NCI-H748 treated with DMSO at 0.1 percent for 48 hours (cell line): ENCODE data around the gene PCDH10.

Source experiments
- DNase-seq: peaks from one replicate; lab custom pipeline; 2025; lab: John Stamatoyannopoulos, UW

The PCDH10 gene, protein sequence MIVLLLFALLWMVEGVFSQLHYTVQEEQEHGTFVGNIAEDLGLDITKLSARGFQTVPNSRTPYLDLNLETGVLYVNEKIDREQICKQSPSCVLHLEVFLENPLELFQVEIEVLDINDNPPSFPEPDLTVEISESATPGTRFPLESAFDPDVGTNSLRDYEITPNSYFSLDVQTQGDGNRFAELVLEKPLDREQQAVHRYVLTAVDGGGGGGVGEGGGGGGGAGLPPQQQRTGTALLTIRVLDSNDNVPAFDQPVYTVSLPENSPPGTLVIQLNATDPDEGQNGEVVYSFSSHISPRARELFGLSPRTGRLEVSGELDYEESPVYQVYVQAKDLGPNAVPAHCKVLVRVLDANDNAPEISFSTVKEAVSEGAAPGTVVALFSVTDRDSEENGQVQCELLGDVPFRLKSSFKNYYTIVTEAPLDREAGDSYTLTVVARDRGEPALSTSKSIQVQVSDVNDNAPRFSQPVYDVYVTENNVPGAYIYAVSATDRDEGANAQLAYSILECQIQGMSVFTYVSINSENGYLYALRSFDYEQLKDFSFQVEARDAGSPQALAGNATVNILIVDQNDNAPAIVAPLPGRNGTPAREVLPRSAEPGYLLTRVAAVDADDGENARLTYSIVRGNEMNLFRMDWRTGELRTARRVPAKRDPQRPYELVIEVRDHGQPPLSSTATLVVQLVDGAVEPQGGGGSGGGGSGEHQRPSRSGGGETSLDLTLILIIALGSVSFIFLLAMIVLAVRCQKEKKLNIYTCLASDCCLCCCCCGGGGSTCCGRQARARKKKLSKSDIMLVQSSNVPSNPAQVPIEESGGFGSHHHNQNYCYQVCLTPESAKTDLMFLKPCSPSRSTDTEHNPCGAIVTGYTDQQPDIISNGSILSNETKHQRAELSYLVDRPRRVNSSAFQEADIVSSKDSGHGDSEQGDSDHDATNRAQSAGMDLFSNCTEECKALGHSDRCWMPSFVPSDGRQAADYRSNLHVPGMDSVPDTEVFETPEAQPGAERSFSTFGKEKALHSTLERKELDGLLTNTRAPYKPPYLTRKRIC

DNA sequence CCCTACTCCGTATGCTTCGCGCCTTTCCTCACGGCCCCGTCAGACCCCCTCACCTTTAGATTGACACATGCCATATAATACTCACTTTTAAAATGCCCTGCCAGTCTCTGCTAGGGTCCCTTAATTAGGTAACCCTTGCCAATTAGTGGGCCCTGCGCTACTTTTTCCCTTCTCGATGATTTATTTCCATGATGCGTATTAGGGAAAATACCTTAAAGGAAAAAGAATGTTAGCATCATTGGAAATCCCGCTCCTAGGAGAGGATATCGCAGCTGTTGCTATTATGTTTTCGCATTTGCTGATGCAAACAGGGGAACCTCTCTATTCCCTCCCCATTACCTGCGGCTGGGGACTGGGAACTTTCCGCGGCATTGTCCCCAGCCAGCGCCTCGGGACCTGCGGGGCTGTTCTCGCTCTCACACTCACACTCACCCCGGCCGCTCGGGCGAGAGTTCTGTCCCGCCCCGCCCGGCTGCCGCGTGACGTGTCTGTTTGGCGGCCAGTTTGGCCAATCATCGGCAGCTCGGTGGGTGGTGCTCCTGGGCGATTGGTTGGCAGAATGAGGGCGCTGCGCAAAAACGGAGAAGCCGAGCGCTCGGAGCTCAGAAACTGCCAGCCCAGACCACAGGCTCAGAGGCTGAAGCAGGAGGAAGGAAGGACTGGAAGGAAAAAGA is at the start of gene PCDH10:
Gene PCDH10, plus strand, starts transcription at position 605 of the 674 bp plus-strand sequence. CDS start 847 bp downstream, outside the sequence.
- DNase-seq, result peak; percentile 75

DNA sequence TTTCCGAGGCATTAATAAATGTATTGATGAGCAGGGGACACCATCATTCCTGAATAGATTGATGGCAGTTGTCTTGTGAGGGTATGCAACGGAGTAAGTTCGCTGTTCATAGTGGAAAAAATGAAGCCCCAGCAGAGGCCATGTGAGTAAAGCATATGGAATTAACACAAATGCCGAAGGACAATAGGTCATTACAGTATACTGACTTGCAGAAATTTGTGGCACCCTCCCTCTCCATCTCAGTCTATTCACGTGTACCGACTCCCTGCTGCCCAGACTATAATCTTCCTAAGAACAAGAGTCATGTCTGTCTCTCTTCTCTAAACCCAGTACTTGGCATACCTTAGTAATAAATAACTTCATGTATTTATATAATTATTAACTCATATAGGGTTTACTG is 47.1 kb upstream of the PCDH10 start:
- DNase-seq, result no peak

DNA sequence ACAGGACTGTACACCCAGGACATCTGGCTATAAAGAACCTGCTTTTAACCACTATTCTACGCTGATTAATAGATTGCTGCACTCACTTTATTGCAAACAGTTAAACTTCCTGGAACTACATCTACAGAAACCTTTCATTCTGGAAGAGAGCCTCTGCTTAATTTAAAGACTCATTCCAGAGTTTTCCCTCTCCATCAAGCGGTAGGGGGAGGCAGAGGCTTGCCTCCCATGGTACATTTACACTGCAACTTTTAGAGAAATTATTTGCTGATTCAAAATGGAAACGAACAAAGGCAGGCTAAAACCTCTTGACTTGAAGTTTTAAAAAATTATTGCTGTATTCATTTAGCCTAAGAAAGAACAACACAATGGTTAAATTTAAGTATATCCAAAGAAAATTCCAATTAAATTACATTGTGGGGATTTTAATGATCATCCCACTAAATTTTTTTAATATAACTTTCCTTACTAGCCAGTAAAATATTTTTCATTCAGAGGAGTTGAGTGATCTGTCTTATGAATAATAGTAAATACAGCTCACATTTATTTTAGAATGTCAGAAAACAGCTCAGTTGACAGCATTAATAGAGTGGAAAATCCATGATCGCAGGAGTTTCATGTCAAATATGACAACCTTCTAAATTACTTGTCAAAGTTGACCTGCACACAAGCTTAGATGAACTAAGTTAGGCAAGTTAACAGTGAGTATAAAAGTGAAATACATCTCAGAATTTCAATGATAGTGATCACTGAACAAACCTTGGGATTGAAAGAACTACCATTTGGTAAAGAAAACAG is 46.3 kb upstream of the PCDH10 start:
- DNase-seq, result no peak

DNA sequence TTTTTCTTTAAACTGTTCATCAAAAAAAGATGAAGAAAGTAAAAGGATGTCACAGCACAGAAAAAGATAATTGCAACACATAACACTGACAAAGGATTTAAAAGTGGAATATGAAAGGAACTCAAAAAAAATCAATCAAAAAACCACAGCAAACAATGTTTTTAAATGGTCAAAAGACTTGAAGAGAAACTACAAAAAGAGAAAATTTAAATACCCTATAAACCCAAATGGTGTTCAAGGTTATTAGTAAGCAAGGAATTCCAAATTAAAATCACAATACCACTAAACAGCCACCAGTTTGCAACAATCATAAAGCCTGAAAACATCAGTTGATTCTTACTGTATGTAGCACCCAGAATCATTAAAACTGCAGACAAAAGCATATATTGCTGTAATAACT is 36.5 kb upstream of the PCDH10 start:
- no peak for DNase-seq

DNA sequence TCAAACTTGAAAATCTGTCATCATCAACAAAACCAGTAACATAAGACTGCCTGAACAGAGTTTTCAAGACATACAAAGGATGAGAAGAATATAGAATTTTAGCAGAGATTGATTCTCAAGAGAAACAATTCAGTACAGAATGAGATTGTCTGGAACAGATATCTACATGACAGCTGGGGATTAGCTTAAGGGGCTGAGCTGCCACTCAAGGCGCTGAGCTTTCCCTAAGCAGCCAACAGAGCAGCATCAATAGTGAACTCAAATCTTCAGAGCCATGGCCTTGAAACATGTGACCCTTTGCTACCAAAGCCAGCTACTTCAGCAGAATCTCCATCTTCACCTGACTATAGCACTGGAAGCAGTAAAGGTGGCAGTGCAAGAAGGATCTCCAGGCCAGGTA is 24.3 kb upstream of the PCDH10 start:
- no peak for DNase-seq

DNA sequence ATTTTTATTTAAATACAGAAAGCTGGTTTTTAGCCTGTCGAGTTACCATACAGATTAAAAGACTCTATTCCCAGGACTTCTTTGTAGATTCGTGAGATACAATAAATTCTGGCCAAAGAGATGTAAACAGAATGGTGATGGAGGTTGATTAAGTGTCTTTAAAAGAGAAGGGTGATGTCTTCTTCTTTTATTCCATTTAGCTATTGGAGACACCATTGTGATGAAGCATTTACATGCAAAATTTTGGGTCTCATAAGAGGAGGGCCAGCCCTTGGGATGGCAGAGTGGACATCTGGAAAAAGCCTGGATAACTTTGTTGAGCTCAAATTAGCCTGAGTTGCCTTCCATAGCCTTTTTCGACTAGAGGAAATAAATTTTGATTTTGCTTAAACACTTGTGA is 21.6 kb upstream of the PCDH10 start:
- no peak for DNase-seq

DNA sequence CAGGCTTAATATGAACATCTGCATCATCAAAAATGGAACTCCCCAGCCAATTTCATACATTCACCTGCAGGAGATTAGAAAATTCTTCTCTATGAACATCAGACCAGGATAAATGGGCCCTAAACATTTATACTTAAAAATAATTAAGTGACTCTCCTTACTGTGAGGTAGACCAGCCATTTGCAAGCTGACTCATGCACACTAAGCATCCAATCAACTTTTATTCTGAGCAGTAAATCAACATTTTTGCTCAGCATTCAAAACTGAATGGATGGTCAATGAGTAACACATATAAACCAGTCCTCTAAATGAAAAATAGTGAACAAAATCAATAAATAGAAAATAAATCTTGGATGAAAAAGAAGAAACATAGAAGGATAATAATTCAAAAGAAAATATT is 19.9 kb upstream of the PCDH10 start:
- DNase-seq, result no peak

DNA sequence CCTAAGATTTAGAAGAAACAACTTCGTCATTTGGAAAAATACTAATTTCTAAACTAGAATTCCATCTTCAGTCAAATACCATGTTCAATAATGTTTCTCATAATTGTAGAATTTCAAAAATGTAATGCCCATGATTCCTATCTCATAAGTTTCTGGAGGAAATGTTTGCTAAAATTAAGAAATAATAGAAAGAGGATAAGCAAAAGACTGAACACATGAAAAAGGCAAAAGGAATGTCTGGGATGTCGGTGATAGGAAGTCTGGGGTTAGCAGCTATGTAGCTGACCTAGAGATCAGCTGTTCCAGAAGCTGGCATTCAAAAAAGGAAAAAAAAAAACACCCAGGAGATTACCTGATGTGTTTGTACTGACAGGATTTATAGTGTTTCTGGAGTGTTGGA is 18.9 kb upstream of the PCDH10 start:
- no peak for DNase-seq

DNA sequence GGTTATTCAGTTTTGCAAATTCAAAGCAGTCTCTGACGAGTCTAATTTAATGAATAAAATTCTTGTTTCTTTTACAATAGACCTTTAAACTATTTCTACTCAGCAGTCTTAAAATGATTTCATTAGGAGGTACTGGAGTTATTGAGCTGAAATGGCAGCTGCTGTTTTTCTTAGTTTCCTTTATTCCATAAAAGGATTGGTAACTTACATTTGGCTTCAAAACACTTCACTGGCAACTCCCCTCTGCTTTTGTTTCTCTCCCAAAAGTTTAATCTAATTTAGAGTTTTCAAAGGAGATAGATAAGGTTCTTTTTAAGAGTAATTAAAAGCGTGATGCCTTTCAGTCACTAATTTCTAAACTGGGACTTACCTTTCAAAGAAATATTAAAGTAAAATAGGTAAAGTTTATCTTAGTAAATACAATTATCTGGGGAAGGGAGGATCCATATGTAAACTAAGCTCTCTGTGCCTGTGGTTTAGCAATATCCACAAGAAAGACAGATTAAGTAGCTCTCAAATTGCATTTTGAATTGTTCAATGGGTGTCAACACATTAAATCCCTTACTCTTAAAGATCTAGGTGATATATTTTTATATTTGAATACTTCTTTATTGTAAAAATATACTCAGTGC is 17.1 kb upstream of the PCDH10 start:
- peak; percentile 34 for DNase-seq

DNA sequence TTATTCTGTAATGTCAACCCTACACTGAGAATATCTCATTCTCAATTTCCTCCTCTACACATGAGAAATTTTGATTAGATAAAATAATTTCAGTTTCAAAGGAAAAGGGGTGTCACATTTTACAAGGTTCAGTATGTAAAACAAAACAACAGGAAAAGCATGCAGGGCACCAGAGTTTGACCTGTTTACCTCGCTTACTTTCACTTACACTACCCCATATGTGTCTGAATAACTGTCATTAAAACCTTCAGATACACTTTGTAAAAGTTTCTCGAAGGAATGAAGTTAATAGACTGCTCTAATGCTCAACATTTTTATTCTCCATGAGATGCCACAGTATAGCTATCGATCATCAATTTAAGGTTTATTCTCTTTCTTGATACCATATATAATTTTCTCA is 12.3 kb upstream of the PCDH10 start:
- no peak for DNase-seq

DNA sequence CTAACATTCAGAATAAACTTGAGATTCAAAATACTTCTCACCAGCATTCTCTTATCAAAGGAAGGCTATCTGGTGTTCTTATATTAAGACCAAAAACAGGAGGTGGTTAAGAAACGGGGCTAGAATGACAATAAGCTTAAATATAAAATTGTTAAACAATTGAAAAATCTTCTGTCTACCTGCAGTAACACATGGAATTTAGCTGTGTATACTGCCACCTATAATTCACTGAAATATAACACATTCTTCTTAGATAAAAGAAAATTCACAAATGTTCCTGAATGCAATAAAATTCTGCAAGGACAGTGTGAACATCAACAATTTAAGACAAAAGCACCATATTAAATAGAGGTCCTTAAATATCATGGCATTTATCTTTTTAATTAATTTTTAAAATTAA is 11.5 kb upstream of the PCDH10 start:
- DNase-seq, result no peak

DNA sequence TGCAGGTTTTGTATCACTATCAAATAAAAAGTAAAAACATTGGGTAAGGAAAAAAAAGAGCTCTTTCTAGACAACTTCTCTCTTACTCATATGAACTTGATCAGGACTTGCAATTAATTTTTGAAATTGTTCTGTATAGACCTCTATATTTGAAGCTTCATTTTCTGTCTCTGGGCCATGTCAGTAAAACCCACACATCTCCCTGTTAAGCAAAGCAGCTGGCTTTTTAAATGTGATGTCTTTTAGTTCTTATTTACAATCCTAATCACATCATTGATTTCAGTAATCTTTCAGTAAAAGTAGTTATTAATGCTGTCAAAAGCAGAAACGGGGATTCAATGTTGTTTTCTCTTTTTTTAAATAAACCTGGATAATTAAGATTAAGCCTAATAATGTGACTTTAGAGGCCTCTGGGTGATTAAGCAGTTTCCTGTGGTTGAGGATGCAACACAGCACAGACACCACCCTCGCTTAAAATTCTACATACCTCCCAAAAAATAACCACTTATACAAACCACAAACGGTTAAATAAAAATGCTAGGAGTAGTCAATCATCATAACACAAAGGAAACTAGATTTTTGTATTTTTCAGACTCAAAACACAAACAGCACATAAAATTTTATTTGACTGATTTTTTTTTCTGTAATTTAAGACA is 5.2 kb upstream of the PCDH10 start:
- no peak for DNase-seq

DNA sequence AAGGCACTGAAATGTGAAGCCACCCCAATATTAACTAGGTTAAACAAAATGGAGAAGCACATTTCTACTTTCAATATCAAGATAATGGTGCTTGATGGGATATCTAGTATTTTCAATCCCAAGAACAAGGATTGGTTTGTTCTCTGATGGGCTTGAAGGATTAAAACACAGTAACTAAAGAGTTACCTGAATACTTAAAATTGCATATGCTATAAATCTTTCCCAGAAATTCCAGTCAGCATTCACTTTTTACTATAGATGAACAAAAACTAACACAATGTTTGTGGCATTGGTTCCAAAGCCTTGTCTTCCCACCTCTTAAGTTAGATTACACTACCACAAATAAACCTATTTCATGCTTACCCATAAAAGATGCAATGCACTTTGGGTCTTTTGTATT is 3.9 kb upstream of the PCDH10 start:
- no peak for DNase-seq

DNA sequence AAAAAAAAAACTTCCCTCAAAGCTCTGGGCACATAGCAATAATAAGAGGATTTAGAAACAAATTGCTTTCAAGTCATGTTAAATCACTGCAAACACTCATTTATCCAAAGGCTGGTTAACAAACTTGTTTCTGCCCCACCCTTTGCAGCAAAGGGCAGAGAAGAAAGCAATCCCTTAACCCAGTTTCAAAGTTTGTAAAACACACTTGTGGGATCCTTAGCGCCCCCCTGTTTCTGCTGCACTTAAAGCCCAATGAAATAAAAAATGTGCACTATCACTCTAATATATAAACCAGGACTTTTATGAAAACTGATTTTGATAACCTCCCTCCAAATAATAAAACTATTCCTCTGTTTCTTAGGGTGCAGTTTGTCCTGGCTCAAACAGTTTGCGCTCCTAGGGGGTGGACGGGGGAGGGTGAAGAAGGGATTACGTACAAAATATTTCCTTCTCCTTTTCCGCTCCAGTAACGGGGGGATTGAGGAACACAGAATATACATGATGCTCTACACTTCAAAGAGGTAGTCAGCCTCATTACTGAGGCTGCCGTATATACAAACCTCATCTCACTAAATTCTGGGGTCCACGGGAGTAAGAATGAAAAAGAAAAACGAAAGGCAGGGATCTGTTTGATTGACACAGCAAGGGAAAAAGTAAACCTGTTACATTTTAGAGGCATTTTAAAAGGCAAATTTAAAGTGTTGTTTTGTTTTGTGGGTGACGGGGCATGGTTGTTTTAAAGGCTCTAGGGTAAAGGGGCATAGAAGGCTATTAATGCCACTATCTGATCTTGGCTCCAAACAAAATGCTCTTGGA is 3.1 kb upstream of the PCDH10 start:
- DNase-seq, result no peak

DNA sequence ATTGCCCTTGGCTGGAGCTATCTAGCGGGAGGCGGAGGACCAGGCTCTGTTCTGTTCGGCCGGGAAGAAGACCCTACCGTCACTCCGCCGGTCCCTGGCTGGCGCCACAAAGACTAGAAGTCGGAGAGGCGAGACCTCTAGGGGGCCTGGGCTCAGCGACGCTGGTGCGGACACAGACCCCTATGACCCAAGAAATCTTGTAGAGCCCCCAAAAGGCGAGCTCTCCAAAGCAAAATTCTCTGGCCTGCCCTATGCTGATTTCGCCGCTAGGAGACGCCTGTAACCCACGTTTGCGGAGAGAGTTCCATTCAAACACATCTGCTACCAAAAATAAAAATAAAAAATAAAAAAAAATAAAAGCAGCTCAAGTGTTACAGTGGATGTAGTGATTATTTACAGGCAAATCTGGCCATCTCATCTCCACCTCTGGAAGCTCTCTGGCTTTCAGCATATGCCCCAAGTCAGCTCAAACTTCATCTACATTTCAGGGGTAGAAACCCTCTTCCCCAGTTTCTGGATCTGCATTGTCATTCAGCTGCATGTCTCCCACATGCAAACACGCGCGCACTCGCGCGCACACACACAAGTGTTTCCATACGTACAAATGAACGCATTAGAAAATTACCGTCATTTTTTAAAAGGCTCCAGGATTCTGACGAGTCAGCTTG is 2.4 kb upstream of the PCDH10 start:
- DNase-seq, result peak; percentile 46

DNA sequence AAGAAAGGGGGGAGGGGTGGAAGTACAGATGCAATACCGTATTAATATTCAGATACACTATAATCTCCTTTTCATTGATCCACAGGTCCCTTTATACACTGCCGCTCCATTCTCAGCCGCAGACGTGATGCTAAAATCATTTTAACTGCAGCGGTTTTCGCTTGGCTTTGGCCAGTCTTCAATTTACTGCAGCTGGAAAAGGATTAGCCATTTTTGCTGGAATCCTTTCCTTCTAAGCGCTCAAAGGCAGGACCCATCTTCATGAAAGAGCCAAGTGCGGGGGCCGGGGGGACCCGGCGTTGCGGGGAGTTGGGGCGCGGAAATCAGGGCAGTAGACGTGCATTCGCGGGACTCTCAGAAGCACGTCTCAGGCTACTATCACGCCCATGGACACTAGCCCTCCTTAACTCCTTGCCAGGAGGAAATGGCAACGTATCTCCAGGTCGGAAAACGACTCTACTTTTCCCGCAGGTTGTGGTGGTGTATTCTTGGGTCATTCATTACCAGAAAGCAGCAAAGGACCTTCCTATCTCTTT is 1.7 kb upstream of the PCDH10 start:
- peak; percentile 23 for DNase-seq

DNA sequence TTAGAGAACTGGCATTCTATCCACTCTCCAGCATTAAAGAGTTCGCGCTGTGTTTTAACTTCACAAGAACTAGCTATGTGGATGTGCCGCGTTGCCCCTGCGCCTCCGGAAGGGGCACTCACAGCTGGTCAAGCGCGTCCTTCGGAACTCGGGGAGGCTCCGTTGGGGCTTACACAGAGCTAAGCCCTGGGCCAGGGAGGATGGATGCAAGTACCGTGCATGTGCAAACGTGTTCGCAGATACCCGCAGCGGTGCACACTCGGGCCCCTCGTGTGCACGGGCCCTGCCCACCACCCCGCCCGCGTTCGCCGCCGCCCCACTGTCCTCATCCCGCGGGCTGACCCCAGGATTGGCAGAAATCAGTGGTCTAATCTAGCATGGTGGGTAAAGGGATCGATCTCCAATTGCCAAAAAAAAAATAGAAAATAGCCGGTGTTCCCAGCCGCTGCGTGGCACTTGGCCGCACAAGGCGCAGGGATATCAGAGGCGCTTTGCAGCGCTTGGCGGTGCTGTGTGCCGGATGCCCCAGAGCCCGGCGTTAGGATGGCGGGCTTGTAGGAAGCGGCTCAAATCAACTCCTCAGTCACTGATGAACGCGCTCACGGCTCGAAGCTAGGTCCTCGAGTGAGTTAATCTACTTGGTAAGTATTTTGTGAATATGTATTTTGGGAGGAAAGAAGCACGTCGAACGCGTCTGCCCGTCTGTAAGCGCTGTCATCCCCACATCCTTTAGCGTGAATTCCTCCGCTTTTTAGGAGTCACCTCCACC is 989 bp upstream of the PCDH10 start:
- no peak for DNase-seq

DNA sequence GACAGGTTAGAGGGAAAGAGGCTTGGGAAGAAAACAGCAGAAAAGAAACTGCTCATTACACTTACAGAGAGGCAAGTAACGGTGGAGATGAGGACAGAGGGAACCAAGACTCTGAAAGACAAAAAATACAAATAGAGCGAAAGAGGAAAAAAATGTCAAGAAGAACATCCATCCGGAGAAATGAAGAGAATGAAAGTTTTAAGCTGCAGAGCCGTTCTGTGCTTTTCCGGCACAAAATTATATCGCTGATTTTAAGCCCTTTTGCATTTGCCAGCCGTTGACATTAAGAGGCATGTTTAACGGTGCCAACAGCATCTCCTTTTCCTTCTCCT is 236 bp downstream of the PCDH10 start:
- no peak for DNase-seq
